K562 (cell line): Measurements from ENCODE around the gene TMEM53. TPM values are rescaled to one million over a fixed set of nuclear protein-coding genes. Genes with fewer than 3 reads are reported as not detected.

Experiments
- ARNT ChIP-seq, 2 experiments: fragments of 450-650 bp; IDR thresholded peaks; 2 replicates each; pipeline ENCODE4 v1.6.1; 2016; ENCODE audit warnings: mild to moderate bottlenecking in 1 of 2
- ATF7 ChIP-seq: fragments of 450-650 bp; IDR thresholded peaks from 2 replicates; pipeline ENCODE4 v1.7.1; 2014; ENCODE audit warnings: mild to moderate bottlenecking, moderate library complexity
- BCLAF1 ChIP-seq, 2 experiments: fragments of 450-650 bp in 1 of 2; IDR thresholded peaks; 2 replicates each; pipeline ENCODE4 v1.6.1; 2011 to 2017; ENCODE audit warnings: low read depth in 2 of 2, antibody characterized with exemption in 1 of 2, borderline replicate concordance in 1 of 2, low read length in 1 of 2, mild to moderate bottlenecking in 1 of 2, mixed read lengths in 1 of 2; ENCODE audit not compliant: control insufficient read depth in 1 of 2
- BRCA1 ChIP-seq, 2 experiments: fragments of 450-650 bp in 1 of 2; sonication (generic) in 1 of 2; formaldehyde crosslinking in 1 of 2; IDR thresholded peaks; 2 replicates each; pipeline versions ENCODE4 v1.5.0 to v1.6.1; 2017 to 2020; ENCODE audit warnings: mild to moderate bottlenecking in 1 of 2, missing genetic modification reagents in 1 of 2
- CBFA2T2 ChIP-seq: fragments of 450-650 bp; conservative IDR thresholded peaks from 2 replicates; pipeline ENCODE4 v1.6.1; 2017; ENCODE audit warnings: mild to moderate bottlenecking
- CSDE1 ChIP-seq, 2 experiments: fragments of 450-650 bp; IDR thresholded peaks; 2 replicates each; pipeline ENCODE4 v1.6.1; 2016; ENCODE audit warnings: mild to moderate bottlenecking in 1 of 2
- ELF1 ChIP-seq: fragments of 200-800 bp; sonication (Bioruptor generic); IDR thresholded peaks from 2 replicates; pipeline ENCODE4 v1.6.1; 2016; ENCODE audit warnings: missing genetic modification characterization, missing compliant biosample characterization
- HMG20B ChIP-seq: fragments of 250-450 bp; sonication (Bioruptor Pico); IDR thresholded peaks from 2 replicates; pipeline ENCODE4 v1.5.0; 2021; ENCODE audit warnings: mild to moderate bottlenecking
- HNRNPUL1 ChIP-seq: fragments of 200-400 bp; formaldehyde crosslinking; IDR thresholded peaks from 2 replicates; pipeline ENCODE4 v1.6.1; 2017; ENCODE audit warnings: low read length
- LARP7 ChIP-seq: fragments of 450-650 bp; IDR thresholded peaks from 2 replicates; pipeline ENCODE4 v1.6.1; 2016
- MAFK ChIP-seq: IDR thresholded peaks from 2 replicates; pipeline ENCODE4 v1.6.1; 2011; ENCODE audit warnings: low read length, improper control_type of control experiment
- MED1 ChIP-seq: sonication (generic); formaldehyde crosslinking; IDR thresholded peaks from 2 replicates; pipeline ENCODE4 v1.8.1; 2023; ENCODE audit warnings: missing genetic modification reagents, borderline replicate concordance
- MYNN ChIP-seq, 2 experiments: sonication (generic); formaldehyde crosslinking in 1 of 2; IDR thresholded peaks; 2 replicates each; pipeline versions ENCODE4 v1.5.0 to v1.6.1; 2016 to 2020; ENCODE audit warnings: antibody characterized with exemption in 1 of 2, missing genetic modification reagents in 1 of 2
- SFPQ ChIP-seq: fragments of 200-400 bp; formaldehyde crosslinking; IDR thresholded peaks from 2 replicates; pipeline ENCODE4 v1.6.1; 2017; ENCODE audit warnings: mild to moderate bottlenecking, low read depth, low read length, moderate library complexity
- TGIF2 ChIP-seq: sonication (generic); formaldehyde crosslinking; IDR thresholded peaks from 2 replicates; pipeline ENCODE4 v1.8.1; 2022; ENCODE audit warnings: mild to moderate bottlenecking, missing genetic modification reagents, moderate library complexity
- WHSC1 ChIP-seq: IDR thresholded peaks from one replicate; pipeline ENCODE4 v1.6.1; 2012; ENCODE audit warnings: low read length, control low read depth, inconsistent platforms
- ZBTB7A ChIP-seq: IDR thresholded peaks from 2 replicates; pipeline ENCODE4 v1.6.1; 2011; ENCODE audit warnings: low read depth, mild to moderate bottlenecking, low read length, moderate library complexity, borderline replicate concordance; ENCODE audit not compliant: control insufficient read depth
- ZNF699 ChIP-seq: fragments of 250-450 bp; sonication (Bioruptor Pico); IDR thresholded peaks from 2 replicates; pipeline ENCODE4 v1.8.0; 2021; ENCODE audit warnings: mild to moderate bottlenecking, moderate library complexity; ENCODE audit not compliant: insufficient replicate concordance
- polyA plus RNA-seq, 8 experiments: library from polyadenylated mRNA; depleted of rRNA in 4 of 8; stranded (reverse) in 5 of 8; unstranded in 3 of 8; fragments of >200 nt; fragmentation: Nextera tagmentation in 2 of 8; fragmentation: Illumina TruSeq in 1 of 8; extraction: Ambion mirVana in 2 of 8; extraction: Trizol in 1 of 8; gene quantifications; 2 replicates each; pipeline versions ENCODE4 v1.2.1 to v1.2.3, GENCODE V29; 2011 to 2014; ENCODE audit warnings: inconsistent platforms in 1 of 8, missing spikeins in 1 of 8
- total RNA-seq, 7 experiments: library from RNA; depleted of rRNA in 6 of 7; stranded (reverse); fragments of >200 nt in 6 of 7; fragmentation: Illumina TruSeq in 2 of 7; extraction: Trizol in 2 of 7; gene quantifications; 2 replicates each; pipeline versions ENCODE4 v1.2.1 to v1.2.3, GENCODE V29; 2011 to 2021; ENCODE audit warnings: low replicate concordance in 1 of 7
- TF ChIP-seq, protein P1 (sequence below): fragments of 450-650 bp; IDR thresholded peaks from 2 replicates; pipeline ENCODE4 v1.7.0; 2016; ENCODE audit warnings: borderline replicate concordance
- TF ChIP-seq, protein P2 (sequence below): fragments of 450-650 bp; IDR thresholded peaks from 2 replicates; pipeline ENCODE4 v1.6.1; 2016; ENCODE audit warnings: borderline replicate concordance

The TMEM53 gene
- total and polyA plus RNA-seq, 9 of the 15 experiments (the other 6 are each of a cell fraction or from before 2014, with no cell fraction given): 0.23 to 3.7 (median 2.0) TPM

DNA sequence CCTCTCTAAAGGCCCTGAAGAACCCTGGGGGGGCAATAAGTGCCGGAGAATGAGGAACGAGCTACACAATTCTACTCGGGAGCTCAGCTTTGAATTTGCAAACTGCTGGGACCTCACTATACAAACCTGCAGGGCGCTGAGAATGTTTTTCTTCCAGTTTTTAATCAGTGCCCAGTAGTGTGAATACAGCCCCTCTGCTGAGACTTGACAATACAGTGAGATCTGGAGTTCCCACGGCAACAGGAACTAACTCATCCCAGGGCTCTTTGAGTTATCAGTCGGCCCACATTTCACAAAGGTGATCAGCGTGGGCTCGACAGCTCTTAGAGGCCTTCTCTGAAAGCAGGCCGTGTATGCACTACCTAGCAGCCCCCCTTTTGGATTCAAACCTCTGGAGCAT is 41.7 kb downstream of the TMEM53 start (continued):
- TF ChIP-seq MED1 (CRISPR knock-in tag): no peak
- TF ChIP-seq, protein P1, sequence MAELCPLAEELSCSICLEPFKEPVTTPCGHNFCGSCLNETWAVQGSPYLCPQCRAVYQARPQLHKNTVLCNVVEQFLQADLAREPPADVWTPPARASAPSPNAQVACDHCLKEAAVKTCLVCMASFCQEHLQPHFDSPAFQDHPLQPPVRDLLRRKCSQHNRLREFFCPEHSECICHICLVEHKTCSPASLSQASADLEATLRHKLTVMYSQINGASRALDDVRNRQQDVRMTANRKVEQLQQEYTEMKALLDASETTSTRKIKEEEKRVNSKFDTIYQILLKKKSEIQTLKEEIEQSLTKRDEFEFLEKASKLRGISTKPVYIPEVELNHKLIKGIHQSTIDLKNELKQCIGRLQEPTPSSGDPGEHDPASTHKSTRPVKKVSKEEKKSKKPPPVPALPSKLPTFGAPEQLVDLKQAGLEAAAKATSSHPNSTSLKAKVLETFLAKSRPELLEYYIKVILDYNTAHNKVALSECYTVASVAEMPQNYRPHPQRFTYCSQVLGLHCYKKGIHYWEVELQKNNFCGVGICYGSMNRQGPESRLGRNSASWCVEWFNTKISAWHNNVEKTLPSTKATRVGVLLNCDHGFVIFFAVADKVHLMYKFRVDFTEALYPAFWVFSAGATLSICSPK: no peak
- TF ChIP-seq TGIF2: no peak
- no peak for TF ChIP-seq SFPQ
- peak; percentile 58 for TF ChIP-seq CBFA2T2
- TF ChIP-seq HNRNPUL1: no peak
- TF ChIP-seq ARNT (IDR thresholded peaks at IDR 0.05): peak in 1 of 2 experiments; percentile 10; a peak in 1 of 4 replicates
- TF ChIP-seq BRCA1 (IDR thresholded peaks at IDR 0.05): no peak
- no peak for TF ChIP-seq BRCA1 (CRISPR knock-in tag; IDR thresholded peaks at IDR 0.05)
- no peak for TF ChIP-seq LARP7
- TF ChIP-seq ZBTB7A: 0 out of 2 replicates have a peak, but pooled peaks have one; percentile 54
- TF ChIP-seq, protein P2, sequence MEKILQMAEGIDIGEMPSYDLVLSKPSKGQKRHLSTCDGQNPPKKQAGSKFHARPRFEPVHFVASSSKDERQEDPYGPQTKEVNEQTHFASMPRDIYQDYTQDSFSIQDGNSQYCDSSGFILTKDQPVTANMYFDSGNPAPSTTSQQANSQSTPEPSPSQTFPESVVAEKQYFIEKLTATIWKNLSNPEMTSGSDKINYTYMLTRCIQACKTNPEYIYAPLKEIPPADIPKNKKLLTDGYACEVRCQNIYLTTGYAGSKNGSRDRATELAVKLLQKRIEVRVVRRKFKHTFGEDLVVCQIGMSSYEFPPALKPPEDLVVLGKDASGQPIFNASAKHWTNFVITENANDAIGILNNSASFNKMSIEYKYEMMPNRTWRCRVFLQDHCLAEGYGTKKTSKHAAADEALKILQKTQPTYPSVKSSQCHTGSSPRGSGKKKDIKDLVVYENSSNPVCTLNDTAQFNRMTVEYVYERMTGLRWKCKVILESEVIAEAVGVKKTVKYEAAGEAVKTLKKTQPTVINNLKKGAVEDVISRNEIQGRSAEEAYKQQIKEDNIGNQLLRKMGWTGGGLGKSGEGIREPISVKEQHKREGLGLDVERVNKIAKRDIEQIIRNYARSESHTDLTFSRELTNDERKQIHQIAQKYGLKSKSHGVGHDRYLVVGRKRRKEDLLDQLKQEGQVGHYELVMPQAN: no peak
- no peak for TF ChIP-seq MYNN (IDR thresholded peaks at IDR 0.05)
- TF ChIP-seq MYNN (CRISPR knock-in tag; IDR thresholded peaks at IDR 0.05): no peak
- TF ChIP-seq WHSC1: no peak
- TF ChIP-seq CSDE1 (IDR thresholded peaks at IDR 0.05): peak in 1 of 2 experiments; percentile 52; a peak in 1 of 4 replicates
- no peak for TF ChIP-seq ZNF699 (CRISPR knock-in tag)
- no peak for TF ChIP-seq HMG20B (CRISPR knock-in tag)
- no peak for TF ChIP-seq MAFK
- TF ChIP-seq BCLAF1 (IDR thresholded peaks at IDR 0.05; ENCODE audit: borderline replicate concordance in 1 of 2, control insufficient read depth in 1 of 2, low read depth in 2 of 2, low read length in 1 of 2): no peak
- TF ChIP-seq ATF7: no peak
- TF ChIP-seq ELF1 (tag): no peak
